ENCODE data around the gene MED16.
"Not testable (repeated sequence)": the region's sequence is repeated elsewhere in the genome, so short reads cannot be mapped to it uniquely, and the experiment has no call there.

MED16 gene

GRCh38 chr19:823565-824121, 69.3 kb downstream of the MED16 start:
- peak in 1 of 2 experiments; percentile 10 for DNase-seq

GRCh38 chr19:821825-822503, 71.0 kb downstream of the MED16 start, which contains the start of gene PLPPR3:
Gene PLPPR3 (minus strand): TSS chr19:821955. CDS start chr19:821559, 396 bp downstream.
- peak; percentile 9 to 25 for DNase-seq

- no peak for DNase-seq
Measured at GRCh38 chr19:821231-821824, 71.7 kb downstream of the MED16 start.

- not testable (repeated sequence) for DNase-seq
Measured at GRCh38 chr19:820212-820611, 72.8 kb downstream of the MED16 start.

All from NCI-H1930 (cell line).